ENCODE measurements around the gene TRIM28.

TRIM28 gene

DNA sequence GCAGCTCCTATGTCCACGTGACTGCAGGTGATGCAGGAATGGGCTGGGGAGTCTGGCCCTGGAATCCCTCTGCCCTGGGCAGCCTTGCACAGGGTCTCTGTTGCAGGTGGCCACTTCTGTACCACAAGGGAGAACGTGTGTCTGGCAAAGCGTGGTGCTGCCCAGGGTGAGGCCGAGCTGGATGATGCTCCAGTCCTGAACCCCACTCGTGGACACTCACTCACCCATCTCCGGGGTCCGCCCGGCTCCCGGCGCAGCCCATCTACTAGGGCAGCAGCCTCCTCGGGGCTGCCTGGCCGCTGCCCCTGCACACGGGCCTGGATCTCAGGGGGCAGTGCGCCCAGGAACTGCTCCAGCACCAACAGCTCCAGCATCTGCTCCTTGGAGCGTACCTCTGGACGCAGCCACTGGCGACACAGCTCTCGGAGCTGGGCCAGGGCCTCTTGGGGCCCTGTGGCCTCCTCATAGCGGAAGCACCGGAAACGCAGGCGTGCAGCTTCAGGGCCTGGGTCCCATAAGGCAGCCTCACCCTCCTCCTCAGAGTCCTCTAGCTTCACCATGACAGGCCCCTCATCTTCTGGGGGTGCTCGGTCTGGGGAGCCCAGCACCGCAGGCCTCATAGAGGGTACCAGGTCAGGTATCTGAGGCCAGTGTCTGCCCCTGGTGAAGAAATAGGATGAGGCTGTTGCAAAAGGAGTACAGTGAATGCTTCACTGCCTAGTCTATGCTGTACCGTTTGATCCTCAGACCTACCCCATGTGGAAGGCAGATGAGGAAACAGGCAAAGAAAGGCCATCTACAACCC, 27.1 kb downstream of the TRIM28 start:
- ChIA-PET POLR2A (interaction anchor here (1.4 to 1.5 kb wide), 2 partner anchors 9 to 12 kb away, joined by 4 to 5 read pairs; partner anchors contain the start of gene UBE2M), CTCF (interaction anchor here (0.9 kb wide), 1 partner anchor 10 kb away, joined by 3 read pairs; no protein-coding TSS in a partner anchor)
- no peak for TF ChIP-seq CTCF (IDR thresholded peaks at IDR 0.05; ENCODE audit: insufficient read depth, low read length, missing control alignments)
- DNase-seq (ENCODE audit: low read depth, low spot score), result no peak
- H3K4me3 ChIP-seq (ENCODE audit: low read depth, low read length), result no peak overlapping the region

DNA sequence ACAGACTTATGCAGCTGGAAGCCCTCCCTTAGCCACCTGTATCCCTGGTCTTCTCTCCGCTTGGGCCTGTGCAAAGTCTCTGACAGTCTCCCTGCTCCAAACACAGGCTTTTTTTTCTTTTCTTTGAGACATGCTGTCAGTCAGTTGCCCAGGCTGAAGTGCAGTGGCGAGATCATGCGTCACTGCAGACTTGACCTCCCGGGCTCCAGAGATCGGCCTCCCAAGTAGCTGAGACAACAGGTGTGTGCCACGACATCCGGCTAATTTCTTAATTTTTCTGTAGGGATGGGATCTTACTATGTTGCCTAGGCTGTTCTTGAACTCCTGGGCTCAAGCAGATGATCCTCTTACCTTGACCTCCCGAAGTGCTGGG, 27.7 kb downstream of the TRIM28 start:
- ChIA-PET POLR2A (interaction anchor here (1.1 to 1.6 kb wide), 4 partner anchors 10 to 28 kb away, joined by 4 to 5 read pairs (median 4); partner anchors contain the start of genes TRIM28 and UBE2M), CTCF (interaction anchor here (0.9 kb wide), 1 partner anchor 9 kb away, joined by 3 read pairs; no protein-coding TSS in a partner anchor)
- no peak overlapping the region for H3K4me3 ChIP-seq (ENCODE audit: low read depth, low read length)
- TF ChIP-seq CTCF (IDR thresholded peaks at IDR 0.05; ENCODE audit: insufficient read depth, low read length, missing control alignments), result no peak
- no peak for DNase-seq (ENCODE audit: low read depth, low spot score)

- POLR2A ChIA-PET, result interaction anchor here (0.8 to 1.6 kb wide), 6 partner anchors 10 to 110 kb away, joined by 3 to 5 read pairs (median 4); partner anchors contain the start of genes TRIM28 and UBE2M
Measured at GRCh38 chr19:58572026-58572817, 28.4 kb downstream of the TRIM28 start.

DNA sequence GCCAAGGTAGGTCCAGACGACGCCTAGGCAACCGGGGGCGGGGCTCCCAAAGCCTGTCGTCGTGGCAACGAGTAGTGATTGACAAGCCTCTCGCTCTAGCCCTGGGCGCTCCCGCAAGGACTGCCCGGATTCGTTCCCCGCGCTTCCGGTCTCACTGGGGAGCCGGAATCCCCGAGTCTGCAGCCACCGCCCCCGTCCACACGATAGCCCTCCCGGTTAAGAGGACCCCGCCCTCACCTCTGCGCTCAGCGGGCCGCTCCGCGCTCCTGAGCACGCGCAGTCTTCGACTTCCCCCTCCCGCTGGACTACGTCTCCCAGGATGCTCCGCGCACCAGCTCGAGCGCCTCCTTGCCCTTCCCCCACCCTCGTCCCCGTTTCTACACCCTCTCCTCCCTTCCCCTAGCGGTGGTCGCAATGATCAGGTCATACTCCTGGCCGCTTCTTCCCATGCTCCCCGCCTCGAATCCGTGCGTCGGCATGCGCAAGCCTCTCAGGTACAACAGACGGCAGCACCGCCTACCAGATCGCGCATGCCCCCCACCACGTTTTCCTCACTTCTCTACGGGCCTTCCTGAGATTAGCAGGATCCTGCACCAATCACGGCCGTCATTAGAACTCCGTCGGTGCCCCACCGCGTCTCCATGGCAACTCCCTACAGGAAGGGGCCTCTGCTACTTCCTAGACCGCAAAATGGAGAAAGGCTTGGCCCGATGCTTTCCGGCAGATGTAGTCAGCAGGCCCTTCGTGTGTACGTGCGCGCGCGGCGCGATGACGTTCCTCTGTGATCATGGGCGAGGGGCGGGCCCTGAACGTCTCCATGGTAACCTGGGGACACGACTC, 29.2 kb downstream of the TRIM28 start, which contains the start of gene MZF1:
Gene MZF1, minus strand, starts transcription at position 518 of the 840 bp plus-strand sequence. CDS start 1,946 bp downstream, outside the sequence.
- ChIA-PET POLR2A (interaction anchor here (0.8 to 1.6 kb wide), 3 partner anchors 14 to 110 kb away, joined by 3 to 4 read pairs (median 4); partner anchors contain the start of gene TRIM28), CTCF (interaction anchor here (0.6 kb wide), 1 partner anchor 8 kb away, joined by 3 read pairs; no protein-coding TSS in a partner anchor)
- TF ChIP-seq CTCF (IDR thresholded peaks at IDR 0.05; ENCODE audit: insufficient read depth, low read length, missing control alignments), result peak; percentile 33
- peak; percentile 100 for DNase-seq (ENCODE audit: low read depth, low spot score)
- peak within 1 kb of the TSS; percentile 87 for H3K4me3 ChIP-seq (ENCODE audit: low read depth, low read length)

More at GRCh38 chr19:58572026-58572817, 28.4 kb downstream of the TRIM28 start:
- DNase-seq (ENCODE audit: low read depth, low spot score), result no peak
- no peak for TF ChIP-seq CTCF (IDR thresholded peaks at IDR 0.05; ENCODE audit: insufficient read depth, low read length, missing control alignments)
- peak overlapping the region; percentile 87 for H3K4me3 ChIP-seq (ENCODE audit: low read depth, low read length)
- CTCF ChIA-PET, result interaction anchor here (0.6 to 0.9 kb wide), 2 partner anchors 9 kb away, joined by 3 read pairs; no protein-coding TSS in a partner anchor

GRCh38 chr19:58573658-58574164, 29.8 kb downstream of the TRIM28 start:
- DNase-seq (ENCODE audit: low read depth, low spot score), result no peak
- H3K4me3 ChIP-seq (ENCODE audit: low read depth, low read length), result peak overlapping the region; percentile 87
- ChIA-PET CTCF (no interaction called here), POLR2A (no interaction called here)
- TF ChIP-seq CTCF (IDR thresholded peaks at IDR 0.05; ENCODE audit: insufficient read depth, low read length, missing control alignments), result no peak

Measured in AG04449 (cell line).